GM12865 (cell line): ENCODE data around the gene C1orf167.

Source experiments
- DNase-seq: peaks from one replicate; pipeline ENCODE4 v3.0.0; 2010; ENCODE audit warnings: low read depth
- H3K4me3 ChIP-seq: 2 replicates; pipeline ENCODE4 v1.5.1; 2011; ENCODE audit warnings: mild to moderate bottlenecking, low read depth, low read length, control low read depth
- CTCF ChIP-seq: IDR thresholded peaks from 2 replicates; pipeline ENCODE4 v1.5.1; 2011; ENCODE audit warnings: low read length, control low read depth, low read depth, inconsistent platforms; ENCODE audit not compliant: insufficient read depth; ENCODE audit errors: missing control alignments

C1orf167 gene

GRCh38 chr1:11828511-11828910 is 66.5 kb downstream of the C1orf167 start:
- H3K4me3 ChIP-seq, result no peak overlapping the region
- TF ChIP-seq CTCF, result no peak
- no peak for DNase-seq

GRCh38 chr1:11831945-11832725 is 70.1 kb downstream of the C1orf167 start:
- no peak for DNase-seq
- no peak for TF ChIP-seq CTCF
- no peak overlapping the region for H3K4me3 ChIP-seq

- H3K4me3 ChIP-seq, result no peak overlapping the region
- DNase-seq, result no peak
- TF ChIP-seq CTCF, result no peak
Measured at GRCh38 chr1:11833497-11833896, 71.5 kb downstream of the C1orf167 start.

GRCh38 chr1:11833900-11834299 is 71.9 kb downstream of the C1orf167 start:
- no peak overlapping the region for H3K4me3 ChIP-seq
- TF ChIP-seq CTCF, result no peak

GRCh38 chr1:11835441-11836225 is 73.6 kb downstream of the C1orf167 start:
- DNase-seq, result no peak
- H3K4me3 ChIP-seq, result no peak overlapping the region
- no peak for TF ChIP-seq CTCF

More at GRCh38 chr1:11833900-11834299, 71.9 kb downstream of the C1orf167 start:
- DNase-seq, result no peak

- TF ChIP-seq CTCF, result no peak
- DNase-seq, result no peak
- H3K4me3 ChIP-seq, result no peak overlapping the region
Measured at GRCh38 chr1:11836955-11837766, 75.2 kb downstream of the C1orf167 start.
